Measurements from ENCODE around the gene ZNF565.
A peak's percentile ranks its signal among the peaks of the same experiment; 100 is the strongest.

Gene ZNF565

DNA sequence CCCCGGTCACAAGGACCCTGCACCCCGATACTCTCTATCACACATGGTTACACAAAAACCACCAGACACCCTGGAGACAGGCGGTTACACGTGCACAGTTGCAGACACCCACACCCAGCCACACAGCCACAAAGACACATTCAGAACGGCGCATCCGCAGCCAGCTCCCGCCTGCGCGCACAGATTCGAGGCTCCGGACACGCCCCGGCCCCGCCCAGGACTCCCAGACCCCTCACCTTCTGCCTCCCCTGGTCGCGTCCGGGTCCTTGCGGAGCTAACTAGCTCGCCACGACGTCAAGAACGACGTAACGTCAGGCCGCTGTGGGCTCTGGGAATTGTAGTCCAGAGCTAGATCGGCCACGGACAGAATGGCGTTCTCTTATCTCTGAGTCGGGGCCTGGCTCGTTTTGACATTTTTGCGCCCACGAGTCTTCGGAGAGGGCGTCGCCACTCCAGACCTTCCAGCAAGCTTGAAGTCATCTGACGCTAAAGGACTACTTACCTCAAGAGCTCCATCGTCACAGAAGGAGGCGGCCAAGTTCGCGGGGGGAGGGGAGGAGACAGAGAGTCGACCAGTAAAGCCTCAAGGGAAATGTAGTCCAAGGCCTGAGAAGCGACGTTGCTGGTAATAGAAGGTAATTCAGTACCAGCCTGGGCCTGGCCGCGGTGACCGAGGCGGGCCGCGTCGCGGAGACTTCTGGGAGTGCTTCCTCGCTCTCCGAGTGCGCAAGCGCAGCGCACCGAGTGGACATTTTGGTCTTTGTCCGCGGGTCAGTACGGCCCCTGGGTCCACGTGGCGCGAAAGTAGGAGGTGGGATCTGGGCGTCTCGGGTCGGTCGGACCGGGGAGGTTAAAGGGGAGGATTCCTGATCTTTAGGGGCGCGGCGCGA lies at the start of gene ZNF565, which contains the start of gene ZNF146:
TSS of gene ZNF565 (minus strand) at position 280 of the 890 bp plus-strand sequence. CDS start 12,680 bp downstream, outside the sequence.
TSS of gene ZNF146 (plus strand) at position 721 of the 890 bp plus-strand sequence. CDS start 21,335 bp downstream, outside the sequence.
- peak; percentile 90 for DNase-seq (ENCODE audit: low spot score)
- TF ChIP-seq CTCF (IDR thresholded peaks at IDR 0.05; ENCODE audit: extremely low read depth, missing control alignments) = no peak

DNA sequence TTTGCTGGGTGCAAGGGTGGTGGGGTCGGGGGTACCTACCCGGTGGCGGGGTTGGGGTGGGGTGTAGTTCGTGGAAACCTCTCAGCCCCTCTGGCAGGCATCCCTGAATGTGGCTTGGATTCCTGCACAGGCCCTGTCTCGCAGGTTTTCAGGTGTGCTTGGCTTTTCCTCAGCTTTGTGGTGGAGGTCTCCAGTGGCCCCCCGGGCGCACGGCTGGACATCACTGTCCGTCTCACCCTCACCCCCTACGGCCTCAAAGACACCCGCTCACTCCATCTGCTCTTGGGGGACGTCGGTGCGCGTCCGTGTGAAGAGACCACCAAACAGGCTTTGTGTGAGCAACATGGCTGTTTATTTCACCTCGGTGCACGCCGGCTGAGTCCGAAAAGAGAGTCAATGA lies 44.7 kb upstream of the ZNF565 start:
- DNase-seq (ENCODE audit: low spot score) = no peak
- TF ChIP-seq CTCF (IDR thresholded peaks at IDR 0.05; ENCODE audit: extremely low read depth, missing control alignments) = no peak

DNA sequence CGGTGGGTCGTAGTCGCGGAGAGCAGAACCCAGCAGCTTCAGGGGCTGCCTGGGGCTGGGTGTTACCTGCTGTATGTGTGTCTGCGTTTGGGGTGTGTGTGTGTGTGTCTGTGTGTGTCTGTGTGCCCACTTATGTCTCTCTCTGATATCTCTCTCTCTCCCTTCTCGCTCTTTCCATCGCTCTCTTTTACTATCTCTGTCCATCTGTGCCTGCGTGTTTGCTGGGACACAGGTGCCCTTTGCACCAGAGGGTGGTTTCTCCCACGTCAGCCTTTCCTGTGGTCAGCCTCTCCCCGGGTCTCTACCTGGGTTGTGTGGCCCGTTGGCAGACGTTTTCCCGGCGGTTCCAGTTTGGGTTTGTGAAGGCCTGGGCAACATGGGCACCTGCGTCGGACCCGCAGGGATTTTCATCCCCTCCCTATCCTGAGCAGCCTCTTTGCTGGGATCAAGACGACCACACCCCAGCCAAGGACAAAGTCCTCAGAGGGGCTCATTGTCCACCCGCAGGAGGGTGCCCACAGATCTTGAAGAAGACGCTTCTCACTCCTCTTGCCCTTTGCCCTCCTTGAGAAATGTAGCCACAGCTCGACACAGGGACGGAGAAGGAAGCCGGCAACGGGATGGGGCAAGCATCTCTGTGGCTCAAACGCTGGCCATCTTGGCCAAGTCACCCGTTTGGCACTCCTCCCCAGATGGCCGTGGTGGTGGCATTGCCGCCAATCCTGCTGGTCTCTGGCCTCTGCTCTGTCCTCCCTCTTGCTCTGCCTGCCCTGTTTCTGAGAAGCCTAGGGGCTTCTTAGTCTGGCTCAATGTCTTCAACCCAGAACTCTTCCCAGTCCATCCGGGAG lies 43.8 kb upstream of the ZNF565 start:
- no peak for DNase-seq (ENCODE audit: low spot score)

DNA sequence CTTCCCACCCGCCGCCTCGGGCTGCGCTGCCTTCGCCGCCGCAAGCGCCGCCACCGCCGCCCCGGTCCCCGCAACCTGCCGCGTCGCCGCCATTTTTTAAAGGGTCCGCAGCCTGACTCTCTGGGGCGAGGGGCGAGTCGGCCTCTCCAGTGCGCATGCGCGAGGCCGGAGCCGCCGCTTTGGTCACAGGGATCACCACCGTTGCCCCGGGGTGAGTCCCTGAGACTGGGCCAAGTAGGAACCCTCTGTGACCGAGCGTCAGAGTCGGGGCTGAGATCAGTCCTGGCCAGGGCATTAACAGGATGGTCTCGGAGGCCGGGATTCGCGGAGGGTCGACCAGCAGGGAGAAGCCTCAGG lies 43.0 kb upstream of the ZNF565 start:
- DNase-seq (ENCODE audit: low spot score) = no peak
- TF ChIP-seq CTCF (IDR thresholded peaks at IDR 0.05; ENCODE audit: extremely low read depth, missing control alignments) = no peak

More for the DNA sequence above, 43.8 kb upstream of the ZNF565 start:
- TF ChIP-seq CTCF (IDR thresholded peaks at IDR 0.05; ENCODE audit: extremely low read depth, missing control alignments) = no peak

- TF ChIP-seq CTCF (IDR thresholded peaks at IDR 0.05; ENCODE audit: extremely low read depth, missing control alignments) = no peak
- DNase-seq (ENCODE audit: low spot score) = no peak
Measured at GRCh38 chr19:36256853-36257519, 42.5 kb upstream of the ZNF565 start.

GRCh38 chr19:36256064-36256463 lies 41.6 kb upstream of the ZNF565 start:
- DNase-seq (ENCODE audit: low spot score) = no peak
- no peak for TF ChIP-seq CTCF (IDR thresholded peaks at IDR 0.05; ENCODE audit: extremely low read depth, missing control alignments)

Measured in GM20000 (cell line).